ENCODE results near the gene TSC22D3. TPM values are rescaled to one million over a fixed set of nuclear protein-coding genes. Genes with fewer than 3 reads are reported as not detected.

The TSC22D3 gene
- total and polyA plus RNA-seq, 2 experiments from 2014 or later: 455 to 647 TPM

DNA sequence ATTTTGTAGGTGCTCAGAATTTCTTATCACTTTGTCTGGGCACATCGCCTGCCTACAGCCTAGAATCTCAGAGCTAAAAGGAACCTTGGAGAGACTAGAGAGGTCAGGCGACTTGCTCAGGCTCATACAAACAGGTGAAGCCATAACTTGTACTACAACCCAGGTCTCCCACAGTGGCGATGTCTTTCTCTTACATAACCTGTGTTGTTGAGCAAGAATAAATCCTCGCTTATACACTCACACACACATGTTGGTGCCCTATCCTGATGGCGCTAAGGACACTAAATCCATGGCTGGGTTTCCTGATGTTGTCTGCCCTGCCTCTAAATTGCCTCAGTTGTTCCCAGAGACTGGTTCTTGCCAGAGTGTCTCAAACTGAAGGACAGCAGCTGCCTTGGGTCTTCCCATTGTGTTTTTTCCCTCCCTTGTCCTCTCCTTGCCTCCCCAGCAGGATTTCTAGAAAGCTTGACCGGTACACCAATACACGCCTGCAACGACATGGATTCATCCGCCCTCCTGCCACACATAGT is 1.6 kb downstream of the TSC22D3 start:
- Histone ChIP-seq H4K20me1 (ENCODE audit: insufficient read depth, poor library complexity, severe bottlenecking) (peaks cover 3% of the 10 kb centered on the region), H3K9me2 (replicated peaks; ENCODE audit: insufficient read depth) (no peaks in the 10 kb centered on the region), H3K9me3 (ENCODE audit: low read depth) (no peaks in the 10 kb centered on the region), H3K36me3 (replicated peaks; ENCODE audit: insufficient read depth, low read depth) (no peaks in the 10 kb centered on the region), H3K79me2 (peaks cover 43% of the 10 kb centered on the region), H3K4me1 (ENCODE audit: insufficient read depth) (peaks cover 33% of the 10 kb centered on the region), H3K4me2 (peak overlapping the region; percentile 99), H3K27ac (no peak overlapping the region), H2AFZ (no peak overlapping the region), H3K27me3 (peaks cover 5% of the 10 kb centered on the region), H3K4me3 (peak overlapping the region; percentile 77)
- WGBS (ENCODE audit: low lambda C conversion rate, missing lambda C conversion rate): 69% methylated on average over 9 of the region's 9 CpGs
- no peak for TF ChIP-seq EZH2 (IDR thresholded peaks at IDR 0.05; ENCODE audit: borderline replicate concordance)
- TF ChIP-seq EZH2phosphoT487 (IDR thresholded peaks at IDR 0.05; ENCODE audit: low read depth, severe bottlenecking, unreplicated experiment): no peak
- no peak for DNase-seq (ENCODE audit: low spot score)

DNA sequence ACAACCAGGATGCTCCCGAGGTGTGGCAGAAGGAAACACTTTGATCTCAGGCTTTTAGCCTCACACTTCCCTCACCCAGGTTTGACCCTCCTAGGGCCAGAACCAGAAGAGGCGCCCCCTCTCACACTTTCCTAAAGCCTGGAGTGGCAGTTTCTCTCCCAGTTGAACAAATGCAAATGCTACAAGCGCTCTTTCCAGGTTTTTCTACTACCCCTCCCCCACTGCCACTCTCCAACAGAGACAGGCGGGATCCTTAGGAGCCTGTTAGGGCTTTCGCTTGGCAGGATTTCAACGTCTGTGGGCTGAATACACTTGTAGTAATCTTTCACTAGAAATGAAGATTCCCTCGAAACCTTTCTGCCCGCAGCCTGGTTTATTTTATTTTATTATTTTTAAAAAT is 2.4 kb downstream of the TSC22D3 start:
- no peaks in the 10 kb centered on the region for H3K36me3 ChIP-seq (replicated peaks; ENCODE audit: insufficient read depth, low read depth)
- H3K9me2 ChIP-seq (replicated peaks; ENCODE audit: insufficient read depth): no peaks in the 10 kb centered on the region
- H3K27ac ChIP-seq: no peak overlapping the region
- no peaks in the 10 kb centered on the region for H3K9me3 ChIP-seq (ENCODE audit: low read depth)
- DNase-seq (ENCODE audit: low spot score): peak; percentile 43
- H3K4me2 ChIP-seq: peak overlapping the region; percentile 99
- H3K79me2 ChIP-seq: peaks cover 49% of the 10 kb centered on the region
- no peak overlapping the region for H2AFZ ChIP-seq
- 27% methylated on average over 8 of the region's 8 CpGs for WGBS (ENCODE audit: low lambda C conversion rate, missing lambda C conversion rate)
- no peak for TF ChIP-seq EZH2 (IDR thresholded peaks at IDR 0.05; ENCODE audit: borderline replicate concordance)
- TF ChIP-seq, protein P1, sequence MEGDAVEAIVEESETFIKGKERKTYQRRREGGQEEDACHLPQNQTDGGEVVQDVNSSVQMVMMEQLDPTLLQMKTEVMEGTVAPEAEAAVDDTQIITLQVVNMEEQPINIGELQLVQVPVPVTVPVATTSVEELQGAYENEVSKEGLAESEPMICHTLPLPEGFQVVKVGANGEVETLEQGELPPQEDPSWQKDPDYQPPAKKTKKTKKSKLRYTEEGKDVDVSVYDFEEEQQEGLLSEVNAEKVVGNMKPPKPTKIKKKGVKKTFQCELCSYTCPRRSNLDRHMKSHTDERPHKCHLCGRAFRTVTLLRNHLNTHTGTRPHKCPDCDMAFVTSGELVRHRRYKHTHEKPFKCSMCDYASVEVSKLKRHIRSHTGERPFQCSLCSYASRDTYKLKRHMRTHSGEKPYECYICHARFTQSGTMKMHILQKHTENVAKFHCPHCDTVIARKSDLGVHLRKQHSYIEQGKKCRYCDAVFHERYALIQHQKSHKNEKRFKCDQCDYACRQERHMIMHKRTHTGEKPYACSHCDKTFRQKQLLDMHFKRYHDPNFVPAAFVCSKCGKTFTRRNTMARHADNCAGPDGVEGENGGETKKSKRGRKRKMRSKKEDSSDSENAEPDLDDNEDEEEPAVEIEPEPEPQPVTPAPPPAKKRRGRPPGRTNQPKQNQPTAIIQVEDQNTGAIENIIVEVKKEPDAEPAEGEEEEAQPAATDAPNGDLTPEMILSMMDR (IDR thresholded peaks at IDR 0.05; ENCODE audit: poor library complexity): no peak
- TF ChIP-seq EZH2phosphoT487 (IDR thresholded peaks at IDR 0.05; ENCODE audit: low read depth, severe bottlenecking, unreplicated experiment): no peak
- H3K4me3 ChIP-seq: no peak overlapping the region
- H3K4me1 ChIP-seq (ENCODE audit: insufficient read depth): peaks cover 27% of the 10 kb centered on the region
- H4K20me1 ChIP-seq (ENCODE audit: insufficient read depth, poor library complexity, severe bottlenecking): peaks cover 3% of the 10 kb centered on the region
- H3K27me3 ChIP-seq: peaks cover 5% of the 10 kb centered on the region

DNA sequence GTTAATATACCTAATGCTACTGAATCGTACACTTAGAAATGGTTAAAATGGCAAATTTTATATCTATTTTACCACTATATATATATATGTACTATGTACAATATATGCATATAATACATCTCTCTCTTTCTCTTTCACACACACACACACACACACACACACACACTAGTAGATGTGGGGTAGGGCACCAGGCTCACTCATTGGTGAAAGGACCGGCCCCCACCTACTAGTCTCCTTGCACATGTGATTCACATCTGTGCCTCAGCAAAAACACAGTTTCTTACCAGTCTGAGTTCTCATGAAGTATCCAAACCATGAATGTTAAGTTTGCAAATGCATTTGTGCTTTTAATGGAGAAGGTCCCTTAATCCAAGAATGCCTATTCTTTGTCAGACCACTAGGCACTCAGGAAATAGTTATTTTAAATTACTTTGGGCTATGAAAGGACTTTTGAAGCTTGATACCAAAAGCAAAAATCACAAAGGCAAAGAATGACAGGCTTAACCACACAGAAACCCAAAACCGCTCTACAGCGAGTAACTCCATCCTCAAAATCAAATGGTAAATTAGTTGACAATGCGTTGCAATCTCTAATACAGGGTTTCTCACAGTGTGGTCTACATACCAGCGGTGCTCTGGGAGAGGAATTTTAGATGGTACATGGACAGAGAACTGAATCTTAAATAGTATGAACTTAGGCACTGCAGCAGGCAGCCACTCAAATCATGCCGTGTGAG is 5.8 kb downstream of the TSC22D3 start:
- DNase-seq (ENCODE audit: low spot score): no peak
- Histone ChIP-seq H3K27me3 (peaks cover 5% of the 10 kb centered on the region), H4K20me1 (ENCODE audit: insufficient read depth, poor library complexity, severe bottlenecking) (peaks cover 5% of the 10 kb centered on the region), H3K36me3 (replicated peaks; ENCODE audit: insufficient read depth, low read depth) (no peaks in the 10 kb centered on the region), H3K4me3 (no peak overlapping the region), H3K27ac (no peak overlapping the region), H3K4me1 (ENCODE audit: insufficient read depth) (peaks cover 15% of the 10 kb centered on the region), H3K9me3 (ENCODE audit: low read depth) (no peaks in the 10 kb centered on the region), H3K79me2 (peaks cover 49% of the 10 kb centered on the region), H3K9me2 (replicated peaks; ENCODE audit: insufficient read depth) (no peaks in the 10 kb centered on the region), H2AFZ (no peak overlapping the region), H3K4me2 (no peak overlapping the region)
- TF ChIP-seq, protein P1 (IDR thresholded peaks at IDR 0.05; ENCODE audit: poor library complexity): no peak
- no peak for TF ChIP-seq EZH2phosphoT487 (IDR thresholded peaks at IDR 0.05; ENCODE audit: low read depth, severe bottlenecking, unreplicated experiment)
- no peak for TF ChIP-seq EZH2 (IDR thresholded peaks at IDR 0.05; ENCODE audit: borderline replicate concordance)
- WGBS (ENCODE audit: low lambda C conversion rate, missing lambda C conversion rate): 90% methylated on average over 7 of the region's 7 CpGs

DNA sequence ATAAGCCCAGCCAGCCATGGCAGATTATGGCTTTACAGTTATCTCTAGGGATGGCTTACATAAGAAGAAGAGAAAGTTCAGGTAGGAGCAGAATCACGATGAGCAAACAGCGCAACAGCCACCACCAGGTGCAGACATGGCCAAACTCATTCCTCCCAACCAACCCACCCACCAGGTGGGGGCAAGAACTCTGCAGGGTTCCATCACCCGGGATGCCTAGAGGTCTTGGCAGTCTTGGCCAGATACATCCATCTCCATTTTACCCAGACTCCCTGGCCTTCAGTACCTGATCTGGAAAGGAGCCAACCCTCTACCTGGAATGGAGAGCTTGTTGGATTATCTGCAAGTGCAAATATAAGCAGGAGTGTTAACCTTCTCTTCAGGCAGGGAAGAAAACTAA is 7.5 kb downstream of the TSC22D3 start:
- H3K27ac ChIP-seq: no peak overlapping the region
- H3K79me2 ChIP-seq: peaks cover 34% of the 10 kb centered on the region
- no peak for DNase-seq (ENCODE audit: low spot score)
- no peaks in the 10 kb centered on the region for H3K27me3 ChIP-seq
- no peaks in the 10 kb centered on the region for H3K36me3 ChIP-seq (replicated peaks; ENCODE audit: insufficient read depth, low read depth)
- TF ChIP-seq EZH2 (IDR thresholded peaks at IDR 0.05; ENCODE audit: borderline replicate concordance): no peak
- TF ChIP-seq EZH2phosphoT487 (IDR thresholded peaks at IDR 0.05; ENCODE audit: low read depth, severe bottlenecking, unreplicated experiment): no peak
- TF ChIP-seq, protein P1 (IDR thresholded peaks at IDR 0.05; ENCODE audit: poor library complexity): no peak
- peaks cover 5% of the 10 kb centered on the region for H4K20me1 ChIP-seq (ENCODE audit: insufficient read depth, poor library complexity, severe bottlenecking)
- peaks cover 1% of the 10 kb centered on the region for H3K4me1 ChIP-seq (ENCODE audit: insufficient read depth)
- WGBS (ENCODE audit: low lambda C conversion rate, missing lambda C conversion rate): 81% methylated on average over 3 of the region's 3 CpGs
- no peaks in the 10 kb centered on the region for H3K9me2 ChIP-seq (replicated peaks; ENCODE audit: insufficient read depth)
- H3K4me2 ChIP-seq: no peak overlapping the region
- no peaks in the 10 kb centered on the region for H3K9me3 ChIP-seq (ENCODE audit: low read depth)
- no peak overlapping the region for H3K4me3 ChIP-seq
- H2AFZ ChIP-seq: no peak overlapping the region

Measured in hepatocyte (in vitro differentiated cells).